ENCODE data around the gene ENTHD1. TPM values are rescaled to one million over a fixed set of nuclear protein-coding genes. Genes with fewer than 3 reads are reported as not detected.

The ENTHD1 gene
- total and polyA plus RNA-seq, 2 of the 4 experiments (the other 2 are of a cell fraction), result not detected

DNA sequence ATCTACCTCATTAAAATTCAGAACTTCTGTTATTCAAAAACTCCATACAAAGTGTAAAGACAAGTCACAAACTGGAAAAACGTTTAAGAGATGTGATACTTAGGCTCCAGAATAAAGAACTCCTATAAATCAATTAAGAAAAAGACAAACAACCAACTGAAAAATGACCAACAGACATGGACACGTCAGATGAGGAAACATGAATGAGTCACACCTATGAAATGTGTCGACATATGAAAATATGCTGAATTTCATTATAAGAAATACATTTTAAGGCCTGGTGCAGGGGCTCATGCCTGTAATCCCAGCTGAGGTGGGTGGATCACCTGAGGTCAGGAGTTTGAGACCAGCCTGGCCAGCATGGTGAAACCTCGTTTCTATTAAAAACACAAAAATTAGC lies 78.7 kb downstream of the ENTHD1 start:
- in situ Hi-C loops (cut with MboI; ENCODE audit: low sequenced_read_pairs), result no loop called here
- Histone ChIP-seq H4K91ac (ENCODE audit: insufficient read depth, low read depth, low read length) (no peak overlapping the region), H3K23ac (ENCODE audit: low read depth, low read length) (no peak overlapping the region), H3K9me1 (ENCODE audit: insufficient read depth, low read length) (no peaks in the 10 kb centered on the region), H2AK9ac (replicated peaks; ENCODE audit: low read depth, low read length, poor library complexity) (no peak overlapping the region), H3K4me3 (ENCODE audit: insufficient read depth, low read depth, low read length) (no peak overlapping the region), H3K56ac (ENCODE audit: extremely low read depth, insufficient read depth, low read length) (no peak overlapping the region), H4K5ac (ENCODE audit: low read depth, low read length) (no peak overlapping the region), H3K18ac (ENCODE audit: low read depth, low read length) (no peak overlapping the region), H2BK120ac (ENCODE audit: low read depth, low read length) (no peak overlapping the region), H2BK15ac (ENCODE audit: low read depth, low read length) (no peak overlapping the region), H2BK20ac (ENCODE audit: low read depth, low read length) (no peak overlapping the region), H4K20me1 (ENCODE audit: insufficient read depth, low read length) (no peaks in the 10 kb centered on the region), H3K4me2 (ENCODE audit: low read depth, low read length) (no peak overlapping the region), H3K9me3 (ENCODE audit: control insufficient read depth, insufficient read depth, low read length) (no peaks in the 10 kb centered on the region), H3K4ac (ENCODE audit: low read depth, low read length) (no peak overlapping the region), H3K9ac (ENCODE audit: low read depth, low read length) (no peak overlapping the region), H2BK5ac (ENCODE audit: low read depth, low read length, poor library complexity, severe bottlenecking) (no peak overlapping the region), H3K14ac (replicated peaks; ENCODE audit: low read depth, low read length) (no peak overlapping the region), H3K27ac (ENCODE audit: insufficient read depth, low read length) (no peak overlapping the region), H3K4me1 (ENCODE audit: control insufficient read depth, insufficient read depth, low read length) (peaks cover 5% of the 10 kb centered on the region; the same call in 1 of the 2 replicates), H2AFZ (replicated peaks; ENCODE audit: low read length, poor library complexity) (no peak overlapping the region), H4K8ac (ENCODE audit: low read depth in 2 of 2, low read length in 2 of 2) (no peak overlapping the region), H2AK5ac (ENCODE audit: low read depth, low read length) (no peak overlapping the region), H3K36me3 (ENCODE audit: control insufficient read depth, insufficient read depth, low read length) (no peaks in the 10 kb centered on the region), H3K79me1 (ENCODE audit: low read depth in 1 of 2, low read length in 2 of 2) (no peaks in the 10 kb centered on the region), H3K27me3 (ENCODE audit: control insufficient read depth, insufficient read depth, low read length) (peaks cover 19% of the 10 kb centered on the region)
- no peak for ATAC-seq (ENCODE audit: low read depth)
- DNase-seq, result peak; percentile 18
- TF ChIP-seq, protein P1, sequence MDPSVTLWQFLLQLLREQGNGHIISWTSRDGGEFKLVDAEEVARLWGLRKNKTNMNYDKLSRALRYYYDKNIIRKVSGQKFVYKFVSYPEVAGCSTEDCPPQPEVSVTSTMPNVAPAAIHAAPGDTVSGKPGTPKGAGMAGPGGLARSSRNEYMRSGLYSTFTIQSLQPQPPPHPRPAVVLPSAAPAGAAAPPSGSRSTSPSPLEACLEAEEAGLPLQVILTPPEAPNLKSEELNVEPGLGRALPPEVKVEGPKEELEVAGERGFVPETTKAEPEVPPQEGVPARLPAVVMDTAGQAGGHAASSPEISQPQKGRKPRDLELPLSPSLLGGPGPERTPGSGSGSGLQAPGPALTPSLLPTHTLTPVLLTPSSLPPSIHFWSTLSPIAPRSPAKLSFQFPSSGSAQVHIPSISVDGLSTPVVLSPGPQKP (IDR thresholded peaks at IDR 0.05; ENCODE audit: borderline replicate concordance, low read depth, low read length), result no peak
- no peak for TF ChIP-seq MAZ (IDR thresholded peaks at IDR 0.05; ENCODE audit: borderline replicate concordance, low read depth, low read length)
- no peak for TF ChIP-seq BHLHE40 (IDR thresholded peaks at IDR 0.05; ENCODE audit: low read depth, low read length)
- TF ChIP-seq SMC3 (IDR thresholded peaks at IDR 0.05; ENCODE audit: low read depth, low read length), result no peak
- no peak for TF ChIP-seq RCOR1 (IDR thresholded peaks at IDR 0.05; ENCODE audit: insufficient replicate concordance, low read length)
- no peak for TF ChIP-seq MXI1 (IDR thresholded peaks at IDR 0.05; ENCODE audit: borderline replicate concordance, low read depth, low read length)
- TF ChIP-seq FOS (IDR thresholded peaks at IDR 0.05; ENCODE audit: low read depth, low read length), result no peak
- no peak for TF ChIP-seq CEBPB (IDR thresholded peaks at IDR 0.05; ENCODE audit: low read depth, low read length)
- no peak for TF ChIP-seq RFX5 (IDR thresholded peaks at IDR 0.05; ENCODE audit: low read depth, low read length)
- TF ChIP-seq, protein P2, sequence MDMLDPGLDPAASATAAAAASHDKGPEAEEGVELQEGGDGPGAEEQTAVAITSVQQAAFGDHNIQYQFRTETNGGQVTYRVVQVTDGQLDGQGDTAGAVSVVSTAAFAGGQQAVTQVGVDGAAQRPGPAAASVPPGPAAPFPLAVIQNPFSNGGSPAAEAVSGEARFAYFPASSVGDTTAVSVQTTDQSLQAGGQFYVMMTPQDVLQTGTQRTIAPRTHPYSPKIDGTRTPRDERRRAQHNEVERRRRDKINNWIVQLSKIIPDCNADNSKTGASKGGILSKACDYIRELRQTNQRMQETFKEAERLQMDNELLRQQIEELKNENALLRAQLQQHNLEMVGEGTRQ (IDR thresholded peaks at IDR 0.05; ENCODE audit: low read depth, low read length), result no peak
- TF ChIP-seq, protein P3, sequence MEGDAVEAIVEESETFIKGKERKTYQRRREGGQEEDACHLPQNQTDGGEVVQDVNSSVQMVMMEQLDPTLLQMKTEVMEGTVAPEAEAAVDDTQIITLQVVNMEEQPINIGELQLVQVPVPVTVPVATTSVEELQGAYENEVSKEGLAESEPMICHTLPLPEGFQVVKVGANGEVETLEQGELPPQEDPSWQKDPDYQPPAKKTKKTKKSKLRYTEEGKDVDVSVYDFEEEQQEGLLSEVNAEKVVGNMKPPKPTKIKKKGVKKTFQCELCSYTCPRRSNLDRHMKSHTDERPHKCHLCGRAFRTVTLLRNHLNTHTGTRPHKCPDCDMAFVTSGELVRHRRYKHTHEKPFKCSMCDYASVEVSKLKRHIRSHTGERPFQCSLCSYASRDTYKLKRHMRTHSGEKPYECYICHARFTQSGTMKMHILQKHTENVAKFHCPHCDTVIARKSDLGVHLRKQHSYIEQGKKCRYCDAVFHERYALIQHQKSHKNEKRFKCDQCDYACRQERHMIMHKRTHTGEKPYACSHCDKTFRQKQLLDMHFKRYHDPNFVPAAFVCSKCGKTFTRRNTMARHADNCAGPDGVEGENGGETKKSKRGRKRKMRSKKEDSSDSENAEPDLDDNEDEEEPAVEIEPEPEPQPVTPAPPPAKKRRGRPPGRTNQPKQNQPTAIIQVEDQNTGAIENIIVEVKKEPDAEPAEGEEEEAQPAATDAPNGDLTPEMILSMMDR (conservative IDR thresholded peaks at IDR 0.05; ENCODE audit: low read depth, low read length), result no peak
- TF ChIP-seq NFE2L2 (IDR thresholded peaks at IDR 0.05; ENCODE audit: low read depth, low read length), result no peak
- TF ChIP-seq MAFK (IDR thresholded peaks at IDR 0.05; ENCODE audit: low read depth, low read length), result no peak
- no peak for TF ChIP-seq RAD21 (IDR thresholded peaks at IDR 0.05; ENCODE audit: low read length)
- no peak for TF ChIP-seq POLR2A (IDR thresholded peaks at IDR 0.05; ENCODE audit: low read depth, low read length)
- TF ChIP-seq CHD1 (IDR thresholded peaks at IDR 0.05; ENCODE audit: low read depth, low read length), result no peak
- dilution Hi-C loops (cut with HindIII; ENCODE audit: low sequenced_read_pairs, unreplicated experiment), result no loop called here
- CTCF ChIA-PET, result no interaction called here
- intact Hi-C loops (cut with micrococcal nuclease), result no loop called here
- no CpG with 5 or more reads among the region's 4 CpGs for WGBS, 2 experiments (ENCODE audit: extremely low coverage in 2 of 2, insufficient read length in 1 of 2)
- POLR2A ChIA-PET (ENCODE audit: unreplicated experiment), result no interaction called here
- no TSS peak for BruUV-seq (replicated peaks)
